HCT116 (cell line): ENCODE data around the gene TK2. TPM values are rescaled to one million over a fixed set of nuclear protein-coding genes. Genes with fewer than 3 reads are reported as not detected.

ENCODE experiments used
- ATAC-seq: fragments of 200-7000 bp; cut with Tn5 transposase; 2 replicates; pipeline ENCODE4 v1.9.1; 2020; ENCODE audit warnings: mild to moderate bottlenecking, moderate library complexity
- BruUV-seq: library from RNA; stranded (reverse); fragments of 400-500 nt; replicated peaks from 2 replicates; lab custom pipeline; 2021; lab: Mats Ljungman, UMichigan
- CTCF ChIA-PET: fragments of 300-600 bp; sonication (Branson Sonifier 250); formaldehyde crosslinking; loops from one replicate; lab custom pipeline; 2021; ENCODE audit warnings: antibody characterized with exemption; lab: Charles Lee
- POLR2A ChIA-PET: fragments of 300-600, 350-600 bp; sonication (Branson Sonifier 250); formaldehyde crosslinking; loops from one replicate; lab custom pipeline; 2021; ENCODE audit warnings: antibody characterized with exemption; lab: Charles Lee
- RAD21 ChIA-PET, 2 experiments: fragments of 300-600 bp; sonication (Branson Sonifier 250); formaldehyde crosslinking; loops; one replicate each; lab custom pipeline; 2023; ENCODE audit warnings: low total read pairs in 2 of 2; ENCODE audit not compliant: uncharacterized antibody in 2 of 2, unreplicated experiment in 2 of 2, low non-redundant PET in 1 of 2; lab: Charles Lee
- DNase-seq: peaks from one replicate; pipeline ENCODE4 v3.0.0-alpha.2; 2010; ENCODE audit warnings: low read depth, low spot score
- H2AFZ ChIP-seq: fragments of 200-600 bp; shearing (Covaris generic), sonication (generic); 2 replicates; pipeline ENCODE4 v1.6.1; 2017; ENCODE audit warnings: low read depth, mixed run types, mixed read lengths, antibody characterized with exemption, low read length; ENCODE audit not compliant: poor library complexity, severe bottlenecking
- H3K27ac ChIP-seq: 2 replicates; pipeline ENCODE4 v1.5.1; 2012; ENCODE audit warnings: low read depth, low read length
- H3K27me3 ChIP-seq: fragments of 200-600 bp; sonication (generic); 2 replicates; pipeline ENCODE4 v1.6.1; 2016; ENCODE audit warnings: mixed run types, low read length, mixed read lengths; ENCODE audit not compliant: insufficient read depth
- H3K36me3 ChIP-seq, 2 experiments: fragments of 200-500 bp in 1 of 2; fragments of 200-600 bp in 1 of 2; sonication (Bioruptor generic) in 1 of 2; sonication (generic) in 1 of 2; 2 replicates each; pipeline versions ENCODE4 v1.5.1 to v1.6.1; 2014 to 2016; ENCODE audit warnings: low read length in 2 of 2, inconsistent platforms in 1 of 2, mixed read lengths in 1 of 2, mixed run types in 1 of 2; ENCODE audit not compliant: insufficient read depth in 2 of 2, control insufficient read depth in 1 of 2
- H3K4me1 ChIP-seq, 2 experiments: fragments of 200-600 bp in 1 of 2; sonication (generic) in 1 of 2; 2 replicates each; pipeline versions ENCODE4 v1.5.1 to v1.6.1; 2012 to 2017; ENCODE audit warnings: low read length in 2 of 2, inconsistent platforms in 1 of 2, mild to moderate bottlenecking in 1 of 2, mixed read lengths in 1 of 2, mixed run types in 1 of 2, moderate library complexity in 1 of 2; ENCODE audit not compliant: insufficient read depth in 2 of 2, control insufficient read depth in 1 of 2
- H3K4me2 ChIP-seq: fragments of 200-600 bp; sonication (generic); 2 replicates; pipeline ENCODE4 v1.6.1; 2017; ENCODE audit warnings: mixed run types, low read length, mixed read lengths
- H3K4me3 ChIP-seq, 2 experiments: fragments of 200-600 bp in 1 of 2; sonication (generic) in 1 of 2; replicated peaks in 1 of 2; 2 replicates each; pipeline ENCODE4 v1.5.1; 2011 to 2016; ENCODE audit warnings: low read length in 2 of 2, control low read depth in 1 of 2, low read depth in 1 of 2, mild to moderate bottlenecking in 1 of 2, mixed read lengths in 1 of 2, mixed run types in 1 of 2
- H3K79me2 ChIP-seq: fragments of 200-600 bp; sonication (generic); 2 replicates; pipeline ENCODE4 v1.6.1; 2017; ENCODE audit warnings: mild to moderate bottlenecking, mixed run types, low read length, moderate library complexity, mixed read lengths; ENCODE audit not compliant: insufficient read depth
- H3K9ac ChIP-seq: fragments of 200-600 bp; sonication (generic); 2 replicates; pipeline ENCODE4 v1.6.1; 2016; ENCODE audit warnings: low read length, mixed read lengths
- H3K9me2 ChIP-seq: fragments of 200-600 bp; sonication (generic), shearing (Covaris generic); 2 replicates; pipeline ENCODE4 v1.6.1; 2017; ENCODE audit warnings: mixed run types, mild to moderate bottlenecking, moderate library complexity; ENCODE audit not compliant: insufficient read depth
- H3K9me3 ChIP-seq, 2 experiments: fragments of 200-500 bp in 1 of 2; fragments of 200-600 bp in 1 of 2; sonication (Bioruptor generic) in 1 of 2; sonication (generic) in 1 of 2; 2 replicates each; pipeline ENCODE4 v1.6.1; 2014 to 2017; ENCODE audit warnings: low read length in 2 of 2, mixed read lengths in 2 of 2, inconsistent platforms in 1 of 2, low read depth in 1 of 2, mild to moderate bottlenecking in 1 of 2, mixed run types in 1 of 2, moderate library complexity in 1 of 2; ENCODE audit not compliant: control insufficient read depth in 1 of 2, insufficient read depth in 1 of 2
- H4K20me1 ChIP-seq: fragments of 200-600 bp; sonication (generic), shearing (Covaris generic); 2 replicates; pipeline ENCODE4 v1.6.1; 2017; ENCODE audit warnings: mixed run types, mild to moderate bottlenecking, moderate library complexity; ENCODE audit not compliant: insufficient read depth
- CTCF ChIP-seq, 3 experiments: fragments of 200-600 bp in 1 of 3; sonication (generic) in 1 of 3; IDR thresholded peaks in 2 of 3; conservative IDR thresholded peaks in 1 of 3; 2 replicates each; pipeline ENCODE4 v1.5.1; 2012 to 2017; ENCODE audit warnings: low read depth in 2 of 3, low read length in 2 of 3, antibody characterized with exemption in 1 of 3, borderline replicate concordance in 1 of 3, control low read depth in 1 of 3, mild to moderate bottlenecking in 1 of 3, mixed read lengths in 1 of 3, mixed run types in 1 of 3, moderate library complexity in 1 of 3; ENCODE audit not compliant: insufficient read depth in 1 of 3
- EGR1 ChIP-seq: IDR thresholded peaks from 2 replicates; pipeline ENCODE4 v1.6.1; 2012; ENCODE audit warnings: low read depth
- EZH2 ChIP-seq: fragments of 200-600 bp; sonication (generic); IDR thresholded peaks from 2 replicates; pipeline ENCODE4 v1.6.1; 2017; ENCODE audit warnings: antibody characterized with exemption, mixed run types
- FOSL1 ChIP-seq: IDR thresholded peaks from 2 replicates; pipeline ENCODE4 v1.6.1; 2012; ENCODE audit warnings: low read depth
- JUND ChIP-seq: IDR thresholded peaks from 2 replicates; pipeline ENCODE4 v1.6.1; 2012
- POLR2A ChIP-seq: IDR thresholded peaks from 2 replicates; pipeline ENCODE4 v1.7.0; 2011; ENCODE audit warnings: borderline replicate concordance; ENCODE audit not compliant: insufficient read depth, insufficient read length; ENCODE audit errors: extremely low read depth
- SIN3A ChIP-seq: IDR thresholded peaks from 2 replicates; pipeline ENCODE4 v1.6.1; 2012; ENCODE audit warnings: low read depth
- SP1 ChIP-seq: IDR thresholded peaks from 2 replicates; pipeline ENCODE4 v1.6.1; 2012; ENCODE audit warnings: low read depth
- SRF ChIP-seq: IDR thresholded peaks from 2 replicates; pipeline ENCODE4 v1.6.1; 2012; ENCODE audit warnings: low read depth
- TCF7L2 ChIP-seq: IDR thresholded peaks from 2 replicates; pipeline ENCODE4 v1.7.0; 2011; ENCODE audit warnings: borderline replicate concordance, inconsistent platforms; ENCODE audit not compliant: insufficient read depth, insufficient read length; ENCODE audit errors: extremely low read depth
- YY1 ChIP-seq: IDR thresholded peaks from 2 replicates; pipeline ENCODE4 v1.6.1; 2011; ENCODE audit warnings: low read length, low read depth, moderate library complexity, mild to moderate bottlenecking; ENCODE audit not compliant: insufficient replicate concordance; ENCODE audit errors: extremely low read depth
- ZNF274 ChIP-seq: fragments of 200-500 bp; sonication (Bioruptor generic); IDR thresholded peaks from 2 replicates; pipeline ENCODE4 v1.6.1; 2014; ENCODE audit warnings: mild to moderate bottlenecking, low read depth, low read length, inconsistent platforms
- intact Hi-C: fragments of 100-400 bp; cut with micrococcal nuclease; formaldehyde crosslinking; loops from 2 replicates; pipeline ENCODE4 v1.10.0; 2022
- total RNA-seq: library from RNA; stranded (reverse); gene quantifications from one replicate; pipeline ENCODE4 v1.2.1, GENCODE V29; 2021; ENCODE audit not compliant: unreplicated experiment
- TF ChIP-seq, protein P1 (sequence below): IDR thresholded peaks from 2 replicates; pipeline ENCODE4 v1.6.1; 2011; ENCODE audit warnings: mild to moderate bottlenecking, low read length, moderate library complexity; ENCODE audit not compliant: insufficient replicate concordance; ENCODE audit errors: extremely low read depth

Gene TK2
- total RNA-seq, 1 experiment from 2014 or later, result 15.4 TPM

DNA sequence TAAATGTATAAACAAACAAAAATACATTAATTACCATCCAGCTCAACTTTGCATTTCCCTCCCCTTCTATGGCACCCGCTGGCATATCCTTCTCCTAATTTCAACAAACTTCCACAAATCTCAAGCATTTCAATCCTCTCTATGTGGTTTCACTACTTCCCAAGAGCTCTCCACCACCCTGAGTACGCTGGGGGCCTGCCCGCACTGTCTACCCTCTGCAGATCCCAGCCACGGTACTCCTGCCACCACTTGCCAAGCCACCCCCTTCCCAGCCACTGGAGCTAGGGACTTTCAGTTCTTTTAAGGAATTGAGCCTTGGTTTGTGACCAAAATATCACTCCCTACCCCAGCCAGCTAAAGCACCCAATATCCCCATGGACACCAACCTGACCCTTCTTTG is 1.9 kb downstream of the TK2 start:
- Histone ChIP-seq H2AFZ (no peak overlapping the region), H3K27me3 (no peaks in the 10 kb centered on the region), H3K4me3 (no peak overlapping the region), H3K36me3 (no peaks in the 10 kb centered on the region), H4K20me1 (no peaks in the 10 kb centered on the region), H3K9ac (no peak overlapping the region), H3K4me2 (peak overlapping the region; percentile 85; the same call in 1 of the 2 replicates), H3K4me1 (peaks cover 24 to 43% of the 10 kb centered on the region in 2 experiments), H3K9me3 (no peaks in the 10 kb centered on the region), H3K79me2 (peaks cover 4% of the 10 kb centered on the region; the same call in 1 of the 2 replicates), H3K9me2 (no peaks in the 10 kb centered on the region), H3K27ac (no peak overlapping the region)
- POLR2A ChIA-PET, result interaction anchor here (2.4 kb wide), 1 partner anchor 26 kb away, joined by 9 read pairs; no protein-coding TSS in a partner anchor
- TF ChIP-seq EGR1, result no peak
- TF ChIP-seq FOSL1, result no peak
- no peak for TF ChIP-seq POLR2A
- TF ChIP-seq SP1, result no peak
- TF ChIP-seq TCF7L2, result no peak
- TF ChIP-seq EZH2, result no peak
- TF ChIP-seq, protein P1, sequence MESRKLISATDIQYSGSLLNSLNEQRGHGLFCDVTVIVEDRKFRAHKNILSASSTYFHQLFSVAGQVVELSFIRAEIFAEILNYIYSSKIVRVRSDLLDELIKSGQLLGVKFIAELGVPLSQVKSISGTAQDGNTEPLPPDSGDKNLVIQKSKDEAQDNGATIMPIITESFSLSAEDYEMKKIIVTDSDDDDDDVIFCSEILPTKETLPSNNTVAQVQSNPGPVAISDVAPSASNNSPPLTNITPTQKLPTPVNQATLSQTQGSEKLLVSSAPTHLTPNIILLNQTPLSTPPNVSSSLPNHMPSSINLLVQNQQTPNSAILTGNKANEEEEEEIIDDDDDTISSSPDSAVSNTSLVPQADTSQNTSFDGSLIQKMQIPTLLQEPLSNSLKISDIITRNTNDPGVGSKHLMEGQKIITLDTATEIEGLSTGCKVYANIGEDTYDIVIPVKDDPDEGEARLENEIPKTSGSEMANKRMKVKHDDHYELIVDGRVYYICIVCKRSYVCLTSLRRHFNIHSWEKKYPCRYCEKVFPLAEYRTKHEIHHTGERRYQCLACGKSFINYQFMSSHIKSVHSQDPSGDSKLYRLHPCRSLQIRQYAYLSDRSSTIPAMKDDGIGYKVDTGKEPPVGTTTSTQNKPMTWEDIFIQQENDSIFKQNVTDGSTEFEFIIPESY, result no peak
- no peak for TF ChIP-seq SRF
- no peak for TF ChIP-seq ZNF274
- no peak for TF ChIP-seq YY1
- TF ChIP-seq JUND, result no peak
- TF ChIP-seq CTCF (IDR thresholded peaks at IDR 0.05 in 2 of 3, conservative IDR thresholded peaks at IDR 0.05 in 1 of 3; ENCODE audit: borderline replicate concordance in 1 of 3, insufficient read depth in 1 of 3, low read depth in 2 of 3, low read length in 2 of 3), result no peak
- no peak for TF ChIP-seq SIN3A
- intact Hi-C loops, result no loop called here
- DNase-seq (no peak), ATAC-seq (no peak)
- RAD21 ChIA-PET, result no interaction called here
- CTCF ChIA-PET, result no interaction called here
- BruUV-seq, result no TSS peak
